WI38 (cell line): Measurements from ENCODE around the gene ARL5C.

ENCODE experiments used
- H3K4me3 ChIP-seq: 2 replicates; pipeline ENCODE4 v1.5.1; 2011; ENCODE audit warnings: low read depth, mild to moderate bottlenecking, control low read depth, low read length
- CTCF ChIP-seq: IDR thresholded peaks from 2 replicates; pipeline ENCODE4 v1.5.1; 2012; ENCODE audit warnings: low read depth, mild to moderate bottlenecking, control low read depth, low read length

ARL5C gene

GRCh38 chr17:39141294-39141693 is 24.7 kb downstream of the ARL5C start:
- TF ChIP-seq CTCF: no peak
- no peak overlapping the region for H3K4me3 ChIP-seq

GRCh38 chr17:39139561-39139960 is 26.4 kb downstream of the ARL5C start:
- no peak overlapping the region for H3K4me3 ChIP-seq
- no peak for TF ChIP-seq CTCF

GRCh38 chr17:39139161-39139511 is 26.8 kb downstream of the ARL5C start:
- TF ChIP-seq CTCF: no peak
- H3K4me3 ChIP-seq: peak overlapping the region; percentile 21; the same call in 1 of the 2 replicates

GRCh38 chr17:39138431-39139160 is 27.4 kb downstream of the ARL5C start:
- TF ChIP-seq CTCF: no peak
- peak overlapping the region; percentile 21; the same call in 1 of the 2 replicates for H3K4me3 ChIP-seq

GRCh38 chr17:39134878-39135277 is 31.1 kb downstream of the ARL5C start:
- no peak overlapping the region for H3K4me3 ChIP-seq
- no peak for TF ChIP-seq CTCF

GRCh38 chr17:39132192-39132610 is 33.8 kb downstream of the ARL5C start:
- no peak overlapping the region for H3K4me3 ChIP-seq
- TF ChIP-seq CTCF: no peak

GRCh38 chr17:39131616-39132015 is 34.3 kb downstream of the ARL5C start:
- TF ChIP-seq CTCF: no peak
- no peak overlapping the region for H3K4me3 ChIP-seq
